Heart right ventricle (tissue), 16 donors: ENCODE measurements around the gene SMCO2. TPM values are rescaled to one million over a fixed set of nuclear protein-coding genes. Genes with fewer than 3 reads are reported as not detected.

ENCODE experiments used
- ATAC-seq, 8 donors: fragments of 200-7000 bp; cut with Tn5 transposase; one replicate each; pipeline ENCODE4 v1.9.1; 2020; ENCODE audit warnings: mild to moderate bottlenecking in 8 of 8, moderate library complexity in 8 of 8, moderate number of reproducible peaks in 1 of 8
- DNase-seq, 2 donors: peaks; one replicate each; pipeline ENCODE4 v3.0.0-alpha.2; 2020
- H3K27ac ChIP-seq, 10 donors: fragments of 200-600 bp; sonication (generic) in 2 of 10; one replicate each; pipeline versions ENCODE4 v1.5.0 to v1.8.0; 2020 to 2022; ENCODE audit warnings: mild to moderate bottlenecking in 3 of 10
- H3K27me3 ChIP-seq, 7 donors: fragments of 200-600 bp; one replicate each; pipeline ENCODE4 v1.8.0; 2021 to 2022; ENCODE audit warnings: mild to moderate bottlenecking in 2 of 7
- H3K36me3 ChIP-seq, 9 donors: fragments of 200-600 bp; sonication (generic) in 1 of 9; one replicate each; pipeline versions ENCODE4 v1.5.0 to v1.8.0; 2020 to 2022; ENCODE audit warnings: mild to moderate bottlenecking in 2 of 9
- H3K4me1 ChIP-seq, 9 donors: fragments of 200-600 bp; sonication (generic) in 1 of 9; one replicate each; pipeline versions ENCODE4 v1.5.0 to v1.8.0; 2020 to 2022; ENCODE audit warnings: mild to moderate bottlenecking in 4 of 9
- H3K4me3 ChIP-seq, 10 donors: fragments of 200-600 bp; sonication (generic) in 2 of 10; one replicate each; pipeline versions ENCODE4 v1.5.0 to v1.8.0; 2020 to 2022; ENCODE audit warnings: mild to moderate bottlenecking in 7 of 10, moderate library complexity in 2 of 10
- H3K9me3 ChIP-seq, 11 donors: fragments of 200-600 bp in 10 of 11; sonication (generic) in 2 of 11; one replicate each; pipeline versions ENCODE4 v1.5.0 to v1.8.0; 2013 to 2022; ENCODE audit warnings: mild to moderate bottlenecking in 2 of 11, control low read depth in 1 of 11, moderate library complexity in 1 of 11
- CTCF ChIP-seq, 9 donors: fragments of 200-600 bp; sonication (generic) in 2 of 9; IDR thresholded peaks; one replicate each; pipeline versions ENCODE4 v1.5.0 to v1.8.0; 2021 to 2022; ENCODE audit warnings: antibody characterized with exemption in 9 of 9, mild to moderate bottlenecking in 5 of 9, moderate library complexity in 1 of 9
- WGBS, 2 donors: extraction: QIAGEN DNeasy Blood & Tissue Kit; methylation state at CpG; one replicate each; pipeline ENCODE4 v1.1.7; 2013; ENCODE audit warnings: inconsistent platforms in 1 of 2; 5-methylcytosine and 5-hydroxymethylcytosine counted together
- intact Hi-C, 10 donors: fragments of 100-400 bp; cut with DNase I; formaldehyde crosslinking; loops; one replicate each; pipeline versions ENCODE4 v1.11.1 to v1.14.2; 2022
- polyA plus RNA-seq, 2 donors: library from polyadenylated mRNA; stranded (reverse); fragments of 200-250 nt; gene quantifications; one replicate each; pipeline ENCODE4 v1.2.3, GENCODE V29; 2013
- total RNA-seq, 10 donors: library from RNA; stranded (reverse); fragmentation: NEBNext Ultra II Directional in 3 of 10; extraction: Animal tissue kit (Norgen Biotek cat#: 25700) in 3 of 10; gene quantifications; one replicate each; pipeline versions ENCODE4 v1.2.1 to v1.2.4, GENCODE V29; 2021 to 2023
- donor health status: Arrhythmogenic right ventricular cardiomyopathy.
- donor health status: ischemic (EF 13 %, LVEDD 7.1; RV severe dilation, severe dysfunction).
- donor health status: healthy with polysubstance abuse.
- donor health status: DM: no; HTN: yes; CAD: no.
- donor health status: DM: no; HTN: no; CAD: no.
- donor health status: ischemic (EF 25% LVEDD 6.9; RV normal size, moderate dysfunction).
- donor health status: ischemic (EF 25% LVEDD 5.7; RV mildly dilated, moderate dysfunction).
- donor health status: healthy.
- donor health status: DM: yes; HTN: yes; CAD: no.
- donor health status: Ischemic cardiomyopathy.
- donor health status: ischemic (EF 35%, LVEDD 5.7; RV mildly dilated, moderate dysfunction).
- donor health status: nonischemic (EF 11% LVEDD 7.7; RV severe dilation, severe dysfunction).
- donor health status: DM: yes; HTN: yes; CAD: no.
- donor health status: PGD.
- donor health status: ischemic (EF 29% LVEDD 5.4; RV normal size, mild dysfunction).
- donor health status: nonischemic (EF 23%, LVEDD 6.1; RV moderate dilation, normal function).

SMCO2 gene
- total and polyA plus RNA-seq, 12 donors = 0.04 to 1.3 (median 0.48) TPM; not detected in 8

DNA sequence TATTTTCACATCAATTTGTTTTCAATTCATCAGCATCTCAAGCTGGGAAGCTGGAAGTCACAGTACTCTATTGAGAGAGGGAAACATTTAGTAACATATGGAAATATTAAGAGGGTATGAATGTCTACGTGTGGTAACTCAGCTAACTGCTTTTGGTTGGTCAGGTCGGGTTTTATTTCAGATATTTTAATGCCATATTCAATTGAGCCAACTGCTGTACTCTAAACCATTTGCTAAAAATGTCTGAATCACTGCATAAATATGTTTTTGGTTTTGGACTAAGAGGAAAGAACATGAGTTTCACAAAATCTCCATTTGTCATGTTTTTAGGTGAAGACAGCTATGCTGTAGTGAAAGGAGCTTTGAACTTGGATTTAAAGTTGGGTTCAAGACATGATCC is 58.6 kb downstream of the SMCO2 start:
- no peaks in the 10 kb centered on the region for H3K36me3 ChIP-seq
- ATAC-seq (no peak), DNase-seq (no peak)
- H3K27me3 ChIP-seq = no peaks in the 10 kb centered on the region
- WGBS, 2 donors = 77 to 84% methylated on average over 2 of the region's 2 CpGs
- TF ChIP-seq CTCF (IDR thresholded peaks at IDR 0.05) = no peak
- peak overlapping the region; percentile 26 to 76 (median 67) for H3K27ac ChIP-seq
- intact Hi-C loops = loop anchor here in 1 of 10 donors (5.0 kb wide), 1 partner anchor 68 kb away; no protein-coding TSS in a partner anchor
- no peak overlapping the region for H3K4me3 ChIP-seq
- H3K4me1 ChIP-seq = peaks cover 0 to 32% (median 19%) of the 10 kb centered on the region in 9 donors
- peaks cover 0 to 19% (median 0%) of the 10 kb centered on the region in 11 donors for H3K9me3 ChIP-seq

DNA sequence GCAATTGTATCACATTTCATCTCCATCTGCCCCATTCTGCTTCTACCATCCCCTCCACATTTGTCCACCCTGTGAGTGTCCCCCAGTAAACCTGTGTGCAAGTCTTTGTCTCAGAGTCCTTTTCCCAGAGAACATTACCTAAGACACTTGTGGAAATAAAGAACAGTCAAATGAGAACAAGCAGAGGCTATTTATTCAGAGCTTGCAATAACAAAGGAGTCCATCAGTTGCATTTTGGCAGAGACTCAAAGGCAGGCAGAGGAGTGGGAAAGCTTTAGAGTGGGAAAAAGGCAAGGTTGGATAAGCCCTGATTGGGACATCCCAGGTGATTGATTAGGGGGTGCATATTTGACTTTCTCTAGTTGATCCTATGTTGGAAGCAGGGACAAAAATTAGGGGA is 59.2 kb downstream of the SMCO2 start:
- TF ChIP-seq CTCF (IDR thresholded peaks at IDR 0.05) = no peak
- intact Hi-C loops = loop anchor here in 1 of 10 donors (5.0 kb wide), 1 partner anchor 68 kb away; no protein-coding TSS in a partner anchor
- Histone ChIP-seq H3K9me3 (peaks cover 0 to 19% (median 0%) of the 10 kb centered on the region in 11 donors), H3K36me3 (no peaks in the 10 kb centered on the region), H3K4me1 (peaks cover 0 to 33% (median 19%) of the 10 kb centered on the region in 9 donors), H3K4me3 (no peak overlapping the region), H3K27me3 (no peaks in the 10 kb centered on the region), H3K27ac (peak overlapping the region; percentile 26 to 76 (median 67))
- peak in 4 of 8 donors; percentile 19 to 30 (median 22) for ATAC-seq
- DNase-seq = no peak

- intact Hi-C loops = loop anchor here in 1 of 10 donors (5.0 kb wide), 1 partner anchor 69 kb away; no protein-coding TSS in a partner anchor
- Histone ChIP-seq H3K4me3 (no peak overlapping the region), H3K4me1 (peaks cover 0 to 42% (median 25%) of the 10 kb centered on the region in 9 donors), H3K9me3 (peaks cover 0 to 19% (median 0%) of the 10 kb centered on the region in 11 donors), H3K36me3 (no peaks in the 10 kb centered on the region), H3K27me3 (no peaks in the 10 kb centered on the region), H3K27ac (peak overlapping the region; percentile 0 to 76 (median 54))
- DNase-seq (peak; percentile 35 to 54), ATAC-seq (peak; percentile 61 to 96 (median 78))
- no peak for TF ChIP-seq CTCF (IDR thresholded peaks at IDR 0.05)
- 28 to 63% methylated on average over 2 of the region's 2 CpGs for WGBS, 2 donors
These were observed 60.2 kb downstream of the SMCO2 start for GRCh38 chr12:27506645-27507189.

- Histone ChIP-seq H3K27ac (peak overlapping the region in 2 of 10 donors; percentile 11 to 22), H3K9me3 (peaks cover 0 to 9% (median 0%) of the 10 kb centered on the region in 11 donors), H3K4me3 (no peak overlapping the region), H3K36me3 (no peaks in the 10 kb centered on the region), H3K27me3 (no peaks in the 10 kb centered on the region), H3K4me1 (peaks cover 0 to 51% (median 35%) of the 10 kb centered on the region in 9 donors)
- no peak for ATAC-seq
- WGBS, 2 donors = 76 to 81% methylated on average over 5 of the region's 5 CpGs
- TF ChIP-seq CTCF (IDR thresholded peaks at IDR 0.05) = no peak
- DNase-seq = no peak
- intact Hi-C loops = loop anchor here in 1 of 10 donors (5.0 kb wide), 1 partner anchor 72 kb away; no protein-coding TSS in a partner anchor
These were observed 62.3 kb downstream of the SMCO2 start for GRCh38 chr12:27508736-27509431.
